Spleen (tissue), 7 donors: ENCODE measurements around the gene DAPK1.

ENCODE experiments used
- POLR2A ChIP-seq, 3 donors: fragments of 450-650 bp; IDR thresholded peaks; one replicate each; pipeline ENCODE4 v1.5.1; 2017; ENCODE audit warnings: antibody characterized with exemption in 3 of 3, mild to moderate bottlenecking in 1 of 3
- POLR2AphosphoS5 ChIP-seq, 3 donors: sonication (generic); formaldehyde crosslinking; IDR thresholded peaks; one replicate each; pipeline ENCODE4 v1.5.1; 2017; ENCODE audit warnings: antibody characterized with exemption in 3 of 3
- TF ChIP-seq, protein P1 (sequence below), 11 experiments: fragments of 200-600 bp in 7 of 11; fragments of 450-650 bp in 4 of 11; sonication (generic) in 4 of 11; IDR thresholded peaks in 8 of 11; conservative IDR thresholded peaks in 3 of 11; 1 replicate in 7 of 11; 2 replicates in 4 of 11; pipeline versions ENCODE4 v1.4.0 to v1.8.0; 2016 to 2021; ENCODE audit warnings: antibody characterized with exemption in 11 of 11, inconsistent platforms in 4 of 11, mild to moderate bottlenecking in 1 of 11
- donor health status: DM: no; HTN: no; CAD: no; lungs with moderate emphysema.
- donor health status: DM: no; HTN: no; CAD: no.
- donor health status: DM: no; HTN: no; CAD: no.

DNA sequence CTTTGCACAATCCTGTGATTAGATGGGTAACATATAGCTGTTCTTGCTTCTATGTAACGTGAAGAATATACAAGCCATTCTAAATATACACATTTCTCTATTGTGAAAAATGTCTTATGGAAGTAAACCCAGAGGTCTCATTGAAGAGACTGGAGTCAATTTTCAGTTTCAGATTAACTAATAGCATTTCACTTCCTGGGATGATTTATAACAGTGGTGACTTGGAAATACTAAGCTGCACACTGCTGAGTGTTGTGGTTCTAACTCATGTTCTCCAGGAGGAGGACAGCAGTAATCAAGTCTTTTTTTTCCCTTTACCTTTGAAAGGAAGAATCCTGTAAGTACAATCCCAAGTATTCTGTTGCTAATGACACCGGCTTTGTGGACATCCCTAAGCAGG is 231.6 kb downstream of the DAPK1 start:
- TF ChIP-seq, protein P1, sequence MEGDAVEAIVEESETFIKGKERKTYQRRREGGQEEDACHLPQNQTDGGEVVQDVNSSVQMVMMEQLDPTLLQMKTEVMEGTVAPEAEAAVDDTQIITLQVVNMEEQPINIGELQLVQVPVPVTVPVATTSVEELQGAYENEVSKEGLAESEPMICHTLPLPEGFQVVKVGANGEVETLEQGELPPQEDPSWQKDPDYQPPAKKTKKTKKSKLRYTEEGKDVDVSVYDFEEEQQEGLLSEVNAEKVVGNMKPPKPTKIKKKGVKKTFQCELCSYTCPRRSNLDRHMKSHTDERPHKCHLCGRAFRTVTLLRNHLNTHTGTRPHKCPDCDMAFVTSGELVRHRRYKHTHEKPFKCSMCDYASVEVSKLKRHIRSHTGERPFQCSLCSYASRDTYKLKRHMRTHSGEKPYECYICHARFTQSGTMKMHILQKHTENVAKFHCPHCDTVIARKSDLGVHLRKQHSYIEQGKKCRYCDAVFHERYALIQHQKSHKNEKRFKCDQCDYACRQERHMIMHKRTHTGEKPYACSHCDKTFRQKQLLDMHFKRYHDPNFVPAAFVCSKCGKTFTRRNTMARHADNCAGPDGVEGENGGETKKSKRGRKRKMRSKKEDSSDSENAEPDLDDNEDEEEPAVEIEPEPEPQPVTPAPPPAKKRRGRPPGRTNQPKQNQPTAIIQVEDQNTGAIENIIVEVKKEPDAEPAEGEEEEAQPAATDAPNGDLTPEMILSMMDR (IDR thresholded peaks at IDR 0.05 in 8 of 11, conservative IDR thresholded peaks at IDR 0.05 in 3 of 11) = no peak
- TF ChIP-seq POLR2AphosphoS5 (IDR thresholded peaks at IDR 0.05) (no peak), POLR2A (IDR thresholded peaks at IDR 0.05) (no peak)
